HG02970 (cell line): Measurements from ENCODE around the gene NFIA.
A peak's percentile ranks its signal among the peaks of the same experiment; 100 is the strongest.
"Not testable (repeated sequence)": the region's sequence is repeated elsewhere in the genome, so short reads cannot be mapped to it uniquely, and the experiment has no call there.

ENCODE experiments used
- ATAC-seq: cut with Tn5 transposase; IDR thresholded peaks from one replicate; pipeline ENCODE4 v1.9.1; 2021; ENCODE audit warnings: mild to moderate bottlenecking, moderate library complexity, moderate number of reproducible peaks; ENCODE audit not compliant: unreplicated experiment, low FRiP score

Gene NFIA

DNA sequence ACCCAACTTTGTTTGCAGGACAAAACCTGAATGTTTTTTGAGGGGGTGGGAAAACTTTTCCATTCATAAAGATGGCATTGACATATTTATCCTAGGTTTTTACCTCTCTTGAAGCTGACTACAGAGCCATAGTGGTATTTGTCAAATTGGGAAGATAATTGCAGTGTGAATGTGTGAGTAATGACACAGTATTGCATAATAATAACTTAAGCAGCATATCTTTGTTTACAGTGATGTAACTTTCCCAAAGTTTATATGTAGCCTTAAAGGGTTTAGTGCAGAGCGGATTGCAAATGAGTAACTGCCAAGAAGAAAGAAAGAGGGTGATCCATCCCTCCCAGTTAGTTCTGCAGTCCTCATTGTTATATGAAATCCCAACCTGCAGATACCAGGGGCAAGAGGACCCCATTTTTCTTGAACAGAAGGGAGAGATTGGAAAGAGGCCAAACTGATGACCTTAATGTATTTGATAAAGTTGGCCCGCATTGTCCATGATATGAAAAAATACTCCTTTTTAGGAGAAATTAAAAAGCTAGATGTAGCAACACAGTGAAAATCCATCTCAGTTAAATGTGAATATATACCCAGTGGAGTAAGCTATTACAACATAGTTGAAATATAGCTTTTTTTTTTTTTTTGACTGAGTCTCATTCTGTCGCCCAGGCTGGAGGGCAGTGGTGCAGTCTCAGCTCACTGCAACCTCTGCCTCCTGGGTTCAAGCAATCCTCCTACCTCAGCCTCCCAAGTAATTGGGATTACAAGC lies 23.7 kb upstream of the NFIA start:
- ATAC-seq, result no peak

DNA sequence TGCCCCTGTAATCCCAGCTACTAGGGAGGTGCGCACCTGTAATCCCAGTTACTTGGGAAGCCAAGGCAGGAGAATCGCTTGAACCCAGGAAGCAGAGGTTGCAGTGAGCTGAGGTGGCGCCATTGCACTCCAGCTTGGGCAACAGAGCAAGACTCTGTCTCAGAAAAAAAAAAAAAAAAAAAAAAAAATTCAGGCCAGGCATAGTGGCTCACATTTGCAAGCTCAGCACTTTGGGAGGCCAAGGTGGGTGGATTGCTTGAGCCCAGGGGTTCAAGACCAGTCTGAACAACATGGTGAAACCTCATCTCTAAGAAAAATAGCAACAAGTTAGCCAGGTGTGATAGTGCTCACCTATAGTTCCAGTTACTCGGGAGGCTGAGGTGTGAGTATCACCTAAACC lies 20.8 kb upstream of the NFIA start:
- ATAC-seq, result not testable (repeated sequence)

DNA sequence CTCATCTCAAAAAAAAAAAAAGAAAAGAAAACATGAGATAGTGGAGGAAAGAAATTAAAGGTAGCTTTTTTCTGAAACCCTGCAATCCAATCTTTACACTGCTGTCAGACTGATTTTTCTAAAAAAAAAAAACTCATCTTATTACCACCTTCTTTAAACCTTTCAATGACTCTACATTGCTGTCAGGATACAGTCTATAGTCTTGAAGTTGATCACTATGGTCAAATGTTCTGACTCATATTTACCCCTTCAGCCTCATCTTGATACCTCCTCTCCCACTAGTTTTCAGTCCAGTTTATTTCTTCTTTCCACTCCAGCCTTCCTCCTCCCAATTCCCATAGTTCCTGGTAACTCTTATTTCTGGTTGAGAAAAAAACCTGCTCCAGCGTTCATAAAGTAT lies 17.7 kb upstream of the NFIA start:
- ATAC-seq, result no peak

DNA sequence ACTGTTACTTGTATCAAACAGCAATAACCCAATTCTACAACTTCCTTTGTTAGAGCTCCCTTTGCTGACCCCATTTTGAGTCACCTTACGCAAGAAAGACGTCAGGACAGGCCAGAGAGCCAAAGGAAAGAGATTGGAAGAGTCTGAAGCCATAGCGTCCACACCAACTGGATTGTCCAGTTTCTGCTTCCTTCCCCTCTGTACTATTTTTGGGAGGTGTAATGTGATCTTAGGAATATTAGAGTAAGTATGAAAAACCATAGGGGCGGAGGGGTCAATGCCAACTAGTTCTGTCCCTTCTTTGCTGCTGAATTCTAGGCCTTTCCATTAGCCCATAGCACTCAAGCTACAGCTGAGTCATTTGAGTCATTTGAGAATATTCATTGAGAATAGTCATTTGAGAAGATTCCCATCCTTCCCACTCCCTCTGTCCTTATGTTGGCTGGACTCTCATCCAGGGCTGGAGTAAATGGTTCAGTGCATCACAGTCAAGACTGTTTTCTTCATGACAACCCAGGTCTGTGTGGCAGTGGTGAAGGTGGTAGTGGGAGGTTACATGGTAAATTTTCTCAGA lies 14.8 kb upstream of the NFIA start:
- no peak for ATAC-seq

DNA sequence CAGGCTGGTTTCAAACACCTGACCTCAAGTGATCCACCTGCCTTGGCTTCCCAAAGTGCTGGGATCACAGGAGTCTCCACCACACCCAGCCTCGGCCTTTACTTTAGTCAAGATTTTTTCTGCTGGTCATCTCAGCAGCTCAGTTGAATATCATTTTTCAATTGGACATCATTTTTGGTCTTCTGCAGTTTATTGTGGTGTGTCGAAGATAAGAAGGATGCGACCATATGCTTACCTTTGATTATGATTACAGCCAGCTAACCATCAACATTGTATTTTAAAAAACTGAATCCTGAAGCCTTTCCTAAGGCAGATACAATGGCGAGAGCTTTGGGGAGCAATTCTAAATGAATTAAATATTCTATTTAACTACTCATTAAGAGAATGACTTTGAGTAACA lies 12.3 kb upstream of the NFIA start:
- ATAC-seq, result no peak

DNA sequence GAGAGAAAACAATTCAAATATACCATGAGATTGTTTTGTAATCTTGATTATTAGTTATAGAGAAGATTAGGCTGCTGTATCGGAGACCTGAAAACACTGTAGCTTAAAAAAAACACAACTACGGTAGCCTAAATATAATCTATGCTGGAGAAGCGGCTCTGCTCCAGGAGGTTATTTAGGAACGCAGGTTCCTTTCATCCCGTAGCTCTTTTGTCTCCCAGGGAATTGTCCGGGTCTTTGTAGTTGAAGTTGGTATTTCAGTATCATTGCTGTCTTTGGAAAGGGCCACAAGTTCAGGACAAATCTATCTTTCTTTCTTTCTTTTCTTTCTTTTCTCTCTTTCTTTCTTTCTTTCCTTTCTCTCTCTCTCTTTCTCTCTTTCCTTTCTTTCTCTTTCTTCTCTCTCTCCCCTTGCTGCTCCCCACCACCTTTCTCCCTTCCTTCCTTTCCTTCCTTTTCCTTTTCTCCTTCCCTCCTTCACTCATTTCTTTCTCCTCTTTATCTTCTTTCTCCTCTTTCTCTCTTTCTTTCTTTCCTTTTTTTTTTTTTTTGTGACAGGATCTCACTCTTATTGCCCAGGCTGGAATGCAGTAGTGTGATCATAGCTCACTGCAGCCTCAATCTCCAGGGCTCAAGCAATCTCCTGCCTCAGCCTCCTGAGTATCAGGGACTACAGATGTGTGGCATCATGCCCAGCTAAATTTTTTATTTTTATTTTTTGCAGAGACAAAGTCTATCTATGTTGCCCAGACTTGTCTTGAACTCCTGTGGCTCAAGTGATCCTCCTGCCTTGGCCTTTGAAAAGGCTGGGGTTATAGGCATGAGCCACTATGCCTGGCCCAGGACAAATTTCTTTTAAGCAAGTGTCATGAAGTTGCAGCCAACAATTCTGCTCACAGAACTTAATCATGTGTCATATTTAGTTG lies 10.9 kb upstream of the NFIA start:
- ATAC-seq, result no peak

DNA sequence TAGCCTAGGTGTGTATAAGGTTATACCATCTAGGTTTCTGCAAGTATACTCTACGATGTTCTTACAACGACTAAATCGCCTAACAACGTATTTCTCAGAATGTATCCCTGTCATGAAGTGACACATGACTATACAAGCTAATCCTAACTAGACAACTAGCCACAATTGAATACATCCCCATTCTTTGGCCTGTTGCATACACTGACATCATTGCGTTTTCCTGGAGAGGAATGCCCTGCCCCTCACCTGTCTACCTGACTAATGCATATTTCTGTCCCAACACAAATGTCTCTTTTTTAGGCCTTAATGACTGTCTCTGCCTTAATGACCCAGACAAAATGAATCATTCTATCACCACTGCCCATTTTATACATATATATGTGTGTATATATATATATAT lies 8.5 kb upstream of the NFIA start:
- ATAC-seq, result no peak

DNA sequence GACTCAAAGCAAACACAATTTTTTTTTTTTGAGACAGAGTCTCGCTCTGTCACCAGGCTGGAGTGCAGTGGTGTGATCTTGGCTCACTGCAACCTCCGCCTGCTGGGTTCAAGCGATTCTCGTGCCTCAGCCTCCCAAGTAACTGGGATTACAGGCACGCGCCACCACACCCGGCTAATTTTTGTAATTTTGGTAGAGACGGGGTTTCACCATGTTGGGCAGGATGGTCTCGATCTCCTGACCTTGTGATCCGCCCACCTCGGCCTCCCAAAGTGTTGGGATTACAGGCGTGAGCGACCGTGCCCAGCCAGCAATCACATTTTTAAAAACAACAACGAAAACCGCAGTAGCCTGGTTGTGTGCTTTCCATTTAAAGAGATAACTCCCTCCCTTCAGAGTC lies 6.5 kb upstream of the NFIA start:
- not testable (repeated sequence) for ATAC-seq

DNA sequence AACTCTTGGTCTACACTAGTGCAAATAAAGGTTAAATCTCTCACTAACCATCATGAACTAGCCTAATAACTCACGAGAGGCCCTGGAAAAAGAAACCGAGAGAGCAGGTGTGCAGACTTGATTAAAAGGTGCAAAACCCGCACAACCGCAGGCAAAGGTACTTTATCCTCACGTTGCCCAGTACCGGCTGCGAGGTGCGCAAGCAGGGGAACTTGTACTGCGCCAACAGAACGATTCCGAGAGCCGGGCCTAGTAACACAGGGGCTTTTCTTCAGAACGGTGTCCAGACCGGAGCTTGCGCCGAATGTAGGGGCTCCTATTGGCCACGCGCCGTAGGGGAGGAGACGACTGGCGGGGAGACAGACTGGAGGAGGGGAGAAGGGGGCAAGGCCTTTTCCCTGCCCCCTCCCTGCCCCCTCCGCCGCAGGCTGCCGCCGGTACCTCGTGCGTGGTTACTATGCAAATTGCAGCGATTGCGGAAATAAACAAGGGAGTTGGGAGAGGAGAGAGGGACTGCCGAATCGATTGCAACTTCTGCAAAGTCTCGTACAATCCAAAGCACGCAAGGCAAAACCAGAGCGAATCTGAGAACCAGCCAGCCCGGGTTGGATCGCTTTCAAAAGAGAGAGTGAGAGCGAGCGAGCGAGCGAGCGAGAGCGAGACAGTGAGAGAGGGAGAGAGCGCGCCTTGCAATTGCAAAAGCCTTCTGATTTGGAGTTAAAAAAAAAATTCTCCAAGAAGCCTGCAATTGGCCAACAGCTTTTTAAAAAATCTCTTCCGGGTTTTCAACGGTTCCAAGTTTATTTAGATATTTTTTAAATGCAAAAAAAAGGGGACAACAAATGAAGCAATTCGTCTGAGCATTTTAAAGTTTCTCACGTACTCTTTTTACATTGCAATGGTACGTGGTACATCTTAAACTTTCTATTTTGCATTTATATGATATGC lies 5.4 kb upstream of the NFIA start:
- ATAC-seq, result peak; percentile 81

DNA sequence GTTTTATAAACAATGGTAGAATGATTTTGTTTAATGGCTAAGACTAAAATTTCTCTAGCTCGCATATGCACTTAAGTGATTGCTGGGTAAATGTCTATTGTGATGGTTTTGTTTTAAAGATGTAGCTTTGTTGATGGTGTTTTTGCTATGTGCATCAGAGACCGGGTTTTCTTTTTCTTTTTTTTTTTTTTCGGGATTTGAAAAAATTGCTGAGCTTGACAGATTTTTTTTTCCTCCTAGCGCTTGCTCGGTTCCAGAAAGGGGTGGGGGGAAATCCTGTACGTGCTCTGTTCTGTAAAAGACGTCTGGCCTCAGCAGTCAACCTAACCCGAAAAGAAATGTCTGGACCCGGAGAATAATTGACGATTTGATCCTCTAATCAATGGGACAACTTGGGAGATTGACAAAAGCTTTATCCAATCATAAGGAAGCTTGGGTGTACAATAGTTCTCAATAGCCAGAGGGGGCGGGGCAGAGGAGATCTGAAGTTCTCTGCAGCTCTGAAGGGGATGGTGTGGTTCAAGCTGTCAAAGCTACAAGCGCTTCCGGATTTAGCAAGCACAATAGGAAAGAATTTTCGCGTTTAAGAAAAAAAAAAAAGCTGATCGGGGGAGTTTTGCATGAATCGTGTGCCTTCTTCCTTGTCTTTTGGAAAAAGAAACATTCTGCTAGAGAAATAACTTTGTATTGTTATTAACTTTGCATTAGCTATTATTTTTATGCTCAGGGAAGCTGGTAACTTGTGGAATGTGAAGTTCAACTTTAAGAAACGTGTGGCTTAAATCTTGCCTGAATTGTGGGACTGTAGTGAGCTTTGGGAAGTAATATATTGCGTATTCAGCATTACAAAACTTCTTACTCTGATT lies 4.5 kb upstream of the NFIA start:
- ATAC-seq, result peak; percentile 49

DNA sequence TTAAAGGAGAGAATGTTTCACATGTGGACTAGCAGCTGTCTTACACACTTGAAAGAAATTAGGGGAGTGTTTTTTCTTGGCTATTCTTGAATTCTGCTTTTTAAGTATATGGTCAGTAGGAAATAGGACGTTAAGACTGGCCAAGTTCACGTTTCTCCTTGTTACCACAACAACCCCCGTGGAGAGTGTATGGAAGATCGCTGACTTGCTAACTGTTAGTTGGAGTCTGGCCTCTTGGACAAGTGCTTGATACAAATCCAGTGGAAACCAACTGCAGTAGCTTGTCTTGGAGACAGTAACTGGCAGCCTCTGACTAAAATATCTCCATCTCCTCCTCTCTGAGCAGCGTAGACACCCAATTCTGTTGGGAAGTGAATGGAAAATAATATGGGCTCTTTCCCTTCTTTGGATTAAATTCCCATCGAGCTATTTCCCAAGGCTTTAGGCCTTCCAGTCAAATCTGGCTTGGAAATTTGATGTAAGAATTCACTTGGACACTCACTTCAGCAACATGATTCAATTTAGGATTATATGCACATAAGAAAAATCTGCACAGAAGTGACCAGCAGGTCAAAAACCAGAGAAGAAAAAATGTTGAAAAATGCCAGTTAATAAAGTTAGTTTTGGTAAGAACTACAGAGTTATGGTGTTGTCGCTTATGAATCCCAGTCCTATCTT lies 3.6 kb upstream of the NFIA start:
- no peak for ATAC-seq

DNA sequence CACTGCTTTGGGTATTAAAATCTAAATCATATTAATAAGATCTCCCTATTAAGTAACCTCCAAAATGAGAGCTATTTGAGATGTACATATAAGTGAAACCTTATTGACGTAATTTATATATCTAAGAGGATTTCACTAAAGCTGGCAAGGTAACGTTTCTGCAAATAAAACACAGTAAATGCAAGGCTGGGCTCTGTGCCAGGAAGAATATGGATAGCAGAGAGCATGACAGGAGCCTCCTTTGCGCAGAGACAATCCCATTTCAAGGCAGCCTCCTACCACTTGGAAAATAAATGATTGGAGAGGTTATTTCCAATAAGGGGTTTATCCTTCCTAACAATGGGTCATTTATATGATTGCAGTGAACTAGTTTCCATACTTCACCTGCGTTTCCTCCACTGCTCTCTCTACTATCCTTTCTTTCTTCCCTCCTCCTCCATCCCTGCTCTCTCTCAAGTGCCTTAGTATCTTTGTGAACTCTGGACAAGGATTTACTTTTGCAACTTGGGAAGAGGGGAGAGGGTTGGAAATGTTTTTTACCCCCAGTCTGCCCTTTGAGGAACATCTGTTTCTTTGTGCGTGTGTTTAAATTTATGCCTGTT lies 3.0 kb upstream of the NFIA start:
- ATAC-seq, result no peak

DNA sequence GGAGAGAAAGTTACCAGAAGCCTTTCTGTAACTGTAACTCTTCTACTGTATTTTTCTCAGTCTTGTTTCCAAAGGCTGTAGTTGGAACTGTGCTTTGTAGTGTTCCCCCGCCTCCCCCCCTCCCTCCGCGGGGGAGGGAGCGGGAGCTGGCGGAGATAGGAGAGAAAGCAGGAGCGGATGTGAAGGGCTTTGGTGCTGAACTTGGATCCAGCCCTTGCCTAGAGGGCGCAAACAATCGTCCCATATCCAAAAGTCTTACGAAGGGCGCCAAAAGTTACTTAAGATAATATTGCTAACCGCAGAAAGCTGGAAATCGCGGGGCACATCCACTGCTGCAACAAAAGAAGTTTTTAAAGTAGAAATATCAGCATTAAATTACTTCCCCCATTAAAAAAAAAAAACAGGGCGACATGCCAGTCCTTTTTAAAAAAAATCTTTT lies 2.4 kb upstream of the NFIA start:
- ATAC-seq, result no peak

DNA sequence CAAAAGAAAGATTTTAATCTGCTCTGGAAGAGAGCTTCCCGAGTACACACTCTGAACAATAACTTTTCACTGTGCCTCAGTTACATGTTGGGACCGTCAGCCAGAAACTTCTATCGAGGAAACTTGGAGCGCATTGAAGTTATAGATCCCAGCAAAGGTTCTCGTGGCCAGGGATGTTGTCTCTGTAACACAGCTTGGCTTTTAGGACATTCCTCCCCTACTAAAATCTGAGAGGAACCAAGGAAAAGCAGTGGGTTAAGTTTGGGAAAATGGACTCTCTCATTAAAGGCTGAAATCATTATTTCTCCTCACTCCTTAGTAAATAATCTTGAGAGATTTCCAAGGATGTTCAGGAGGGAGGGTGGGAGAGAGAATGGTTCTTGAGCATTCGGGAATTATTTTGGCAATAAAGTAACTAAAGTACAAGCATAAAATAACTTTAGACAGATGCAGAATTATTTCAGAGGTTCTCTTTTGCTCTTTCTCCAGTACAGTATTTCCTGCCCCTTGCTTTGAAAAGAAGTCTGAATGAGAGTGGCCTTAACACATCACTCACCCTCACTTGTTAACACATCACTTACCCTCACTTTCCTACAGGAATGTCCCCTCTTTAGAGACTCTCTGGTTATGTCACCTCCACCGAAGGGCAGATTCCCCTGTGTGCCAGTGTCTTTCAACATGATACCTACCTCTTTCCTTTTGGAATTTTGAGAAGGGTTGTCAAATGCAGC lies 1.8 kb upstream of the NFIA start:
- ATAC-seq, result no peak

DNA sequence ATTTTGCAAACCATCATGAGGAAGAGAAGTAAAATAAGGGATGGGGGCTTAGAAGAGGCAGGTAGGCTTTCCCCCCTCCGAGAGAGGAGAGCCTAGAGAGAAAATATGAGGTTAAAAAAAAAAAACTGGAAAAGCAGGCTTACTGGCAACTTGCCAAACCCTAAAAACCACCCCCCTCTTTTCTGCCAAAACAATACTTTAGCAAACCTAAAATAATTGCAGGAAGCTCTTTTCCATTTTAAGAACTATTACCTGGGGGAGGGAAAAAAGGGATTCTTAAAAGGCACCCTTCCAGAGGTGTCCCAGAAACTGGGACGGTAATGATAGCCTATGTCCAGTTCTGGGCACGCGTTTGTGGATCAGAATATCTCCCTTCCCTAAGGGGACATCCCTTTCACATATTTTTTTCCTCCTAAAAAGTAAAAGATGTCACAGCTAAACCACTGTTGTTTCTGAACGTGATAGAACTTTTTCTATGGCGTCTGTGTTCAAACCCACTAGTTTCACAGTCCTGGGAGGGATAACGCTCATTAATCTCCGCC lies 1.1 kb upstream of the NFIA start:
- no peak for ATAC-seq

DNA sequence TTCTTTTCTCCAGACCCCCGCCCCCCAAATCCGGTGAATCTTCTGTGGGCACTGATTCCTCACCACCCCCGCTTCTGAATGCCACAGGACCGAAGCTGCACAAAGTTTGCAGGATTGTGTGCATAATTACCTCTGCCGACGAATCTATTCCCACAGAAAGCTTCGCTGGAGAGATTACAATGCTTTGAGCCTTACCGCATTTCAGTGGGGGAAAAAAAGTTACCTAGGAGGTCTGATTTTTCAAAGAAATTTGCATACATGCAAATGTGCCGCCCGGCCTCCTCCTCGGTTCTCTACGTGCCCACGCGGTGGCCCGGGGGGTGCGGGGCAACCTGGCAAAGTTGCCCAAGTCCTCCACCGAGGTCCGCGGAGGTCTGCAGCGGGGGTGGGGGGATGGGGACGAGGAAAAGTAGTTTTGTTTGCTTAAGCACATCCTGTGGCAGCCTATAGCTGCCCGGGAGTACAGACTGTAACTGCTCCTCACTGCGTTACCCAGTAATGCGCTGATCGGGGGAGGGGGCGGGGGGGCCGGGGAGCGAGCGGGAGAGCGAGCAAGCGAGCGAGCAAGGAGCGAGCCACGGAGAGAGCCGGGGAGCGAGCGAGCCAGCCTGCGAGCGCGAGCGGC lies 563 bp upstream of the NFIA start:
- ATAC-seq, result no peak
